Glomerular visceral epithelial cell (primary cell): ENCODE results near the gene MORN5.

Source experiments
- DNase-seq: peaks from one replicate; pipeline ENCODE4 v3.0.0-alpha.2; 2016; ENCODE audit errors: extremely low spot score

Gene MORN5

DNA sequence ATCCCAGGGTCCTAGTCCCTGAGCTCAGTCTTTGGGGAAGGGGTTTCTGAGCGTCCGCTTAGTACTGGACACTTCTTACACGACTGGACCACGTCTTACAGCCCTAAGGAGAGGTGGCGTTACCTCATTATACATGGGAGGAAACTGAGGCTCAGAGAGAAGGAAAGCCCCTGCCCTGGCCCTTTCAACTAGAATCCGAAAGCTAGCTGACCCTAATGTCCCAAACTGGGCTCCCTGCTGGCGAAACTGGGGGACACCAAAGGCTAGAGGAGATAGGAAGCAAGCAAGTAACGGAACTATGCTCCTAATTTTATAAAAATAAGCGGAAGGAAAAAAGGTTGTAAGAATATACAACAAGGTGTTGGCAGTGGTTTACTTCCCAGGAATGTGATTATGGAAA, 54.8 kb downstream of the MORN5 start:
- DNase-seq = no peak

DNA sequence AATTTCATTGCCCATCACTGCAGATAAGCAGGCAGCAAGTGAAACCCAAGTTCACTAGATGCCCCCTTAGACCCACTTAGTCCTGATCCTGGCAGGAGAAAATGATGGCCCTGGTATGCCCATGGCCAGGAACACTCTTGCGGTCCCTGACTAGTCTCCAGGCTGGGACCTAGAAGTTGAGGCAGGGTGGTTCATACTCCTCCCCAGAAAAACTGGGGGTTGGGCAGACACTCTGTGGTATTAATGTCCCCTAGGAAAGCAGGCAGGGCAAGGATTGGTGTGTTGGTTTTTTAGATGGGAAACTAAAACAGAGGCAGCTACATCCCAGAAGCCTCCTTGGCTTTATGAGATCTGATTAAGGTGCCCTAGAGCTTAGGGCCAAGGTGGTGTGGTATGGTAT, 56.0 kb downstream of the MORN5 start:
- DNase-seq = no peak

DNA sequence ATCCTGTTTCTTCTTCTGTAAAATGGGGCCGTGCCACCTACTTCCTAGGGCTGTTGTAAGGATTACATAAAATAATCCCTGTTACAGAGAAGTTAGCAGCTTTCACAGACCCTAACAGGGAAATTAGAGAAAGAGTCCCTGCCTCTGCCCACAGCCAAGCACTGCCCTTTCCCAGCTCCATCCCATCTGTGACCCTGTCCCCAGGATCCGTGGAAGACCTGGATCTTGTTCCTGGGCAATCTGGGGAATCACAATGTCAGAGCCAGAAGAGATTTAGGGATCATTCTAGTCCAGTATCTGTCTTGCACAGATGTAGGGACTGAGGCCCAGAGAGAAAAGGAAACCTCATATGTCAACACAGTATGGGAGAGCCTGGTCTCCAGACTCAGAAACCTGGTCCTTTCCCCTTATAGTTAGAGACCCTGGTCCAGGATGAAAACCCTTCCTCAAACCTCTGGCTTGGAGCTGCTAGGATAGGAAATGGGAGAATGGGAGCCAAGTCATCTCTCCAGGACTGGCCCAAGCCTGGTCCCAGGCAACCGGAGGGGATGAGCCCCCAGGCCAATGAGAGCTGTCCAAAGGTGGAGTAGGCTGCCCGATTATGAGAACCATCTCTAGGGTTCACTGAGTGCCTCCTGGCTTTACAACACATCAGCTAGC, 56.6 kb downstream of the MORN5 start:
- no peak for DNase-seq

DNA sequence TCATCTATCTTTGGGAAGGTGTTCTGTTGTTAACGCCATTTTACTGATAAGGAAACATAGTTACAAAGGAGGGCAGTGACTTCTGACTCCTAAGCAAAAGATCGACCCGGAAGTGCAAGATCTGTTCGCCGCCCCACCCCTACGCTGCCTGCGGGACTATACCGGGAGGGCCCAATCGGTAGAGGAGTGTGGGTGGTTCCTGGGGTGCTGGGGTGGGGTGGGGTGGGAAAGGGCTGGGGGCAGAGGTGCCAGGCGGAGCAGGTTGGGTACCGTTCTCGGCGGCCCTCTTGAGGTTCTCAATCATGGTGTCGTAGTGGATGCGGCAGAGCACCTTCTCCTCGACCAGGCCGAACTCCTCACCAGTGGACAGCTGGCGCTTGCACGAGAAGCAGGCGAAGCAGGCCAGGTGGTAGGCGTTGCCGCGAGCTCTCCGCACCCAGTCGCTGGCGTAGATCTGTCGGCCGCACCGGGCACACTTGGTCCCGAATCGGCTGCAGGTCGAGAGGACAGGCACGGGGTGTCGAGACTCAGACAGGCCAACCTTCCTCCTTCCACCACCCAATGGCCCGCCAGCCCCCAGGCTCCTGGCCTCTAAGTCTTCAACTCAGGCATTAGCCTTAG, 57.2 kb downstream of the MORN5 start:
- no peak for DNase-seq

DNA sequence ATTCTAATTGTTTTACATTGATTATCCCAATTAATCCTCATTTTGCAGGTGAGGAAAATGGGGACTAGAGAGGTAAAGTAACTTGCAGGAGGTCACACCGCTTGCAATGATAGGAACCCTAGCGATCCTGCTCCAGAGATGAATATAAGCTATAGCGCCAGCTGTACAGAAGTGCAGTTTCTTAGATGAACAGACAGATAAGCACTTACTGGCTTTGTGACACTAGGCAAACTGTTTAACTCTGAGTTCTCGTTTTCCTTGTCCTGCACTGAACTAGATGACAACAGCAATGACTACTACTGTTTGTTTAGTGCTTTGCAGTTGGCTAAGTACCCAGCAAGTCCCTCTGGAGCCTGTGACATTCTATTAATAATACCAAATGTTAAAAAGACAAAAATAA, 57.9 kb downstream of the MORN5 start:
- no peak for DNase-seq

DNA sequence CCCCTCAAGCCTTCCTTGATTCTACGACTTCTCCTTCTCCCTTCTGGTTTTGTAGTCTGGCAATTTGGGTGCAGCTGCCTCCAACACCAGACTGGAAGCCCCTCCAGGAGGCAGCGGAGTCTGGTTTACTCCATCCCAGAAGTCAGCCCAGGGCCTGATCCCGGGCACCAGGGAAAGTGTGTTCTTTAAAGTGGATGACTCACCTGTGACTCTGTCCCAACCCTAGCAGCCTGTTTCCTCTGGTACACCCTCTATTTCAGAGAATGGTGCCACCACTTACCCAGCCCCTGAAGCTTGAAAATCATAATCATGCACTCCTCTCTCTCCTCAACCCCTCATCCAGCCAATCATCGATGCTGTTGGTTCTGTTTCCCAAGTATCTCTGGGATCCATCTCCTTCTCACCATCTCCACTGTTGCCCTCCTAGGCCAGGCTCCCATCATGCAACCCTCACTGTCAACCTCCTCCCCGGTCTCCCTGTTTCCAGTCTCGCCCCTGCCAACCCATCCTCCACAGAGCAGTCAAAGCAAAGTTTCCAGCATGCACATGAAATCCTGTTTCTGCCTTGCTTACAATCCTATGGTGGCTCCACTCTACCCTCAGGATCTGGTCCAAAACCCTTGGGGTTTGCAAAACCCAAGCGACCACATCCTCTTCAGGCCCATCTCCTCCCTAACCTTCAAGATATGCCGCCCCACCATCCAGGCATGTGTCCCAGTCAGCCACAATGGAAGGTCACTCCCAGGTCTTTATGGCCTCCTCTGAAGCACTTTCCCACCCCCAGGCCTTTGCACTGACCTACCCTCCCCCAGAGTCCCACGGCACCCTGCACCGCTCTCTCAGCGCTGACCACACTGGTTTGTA, 58.6 kb downstream of the MORN5 start:
- no peak for DNase-seq

DNA sequence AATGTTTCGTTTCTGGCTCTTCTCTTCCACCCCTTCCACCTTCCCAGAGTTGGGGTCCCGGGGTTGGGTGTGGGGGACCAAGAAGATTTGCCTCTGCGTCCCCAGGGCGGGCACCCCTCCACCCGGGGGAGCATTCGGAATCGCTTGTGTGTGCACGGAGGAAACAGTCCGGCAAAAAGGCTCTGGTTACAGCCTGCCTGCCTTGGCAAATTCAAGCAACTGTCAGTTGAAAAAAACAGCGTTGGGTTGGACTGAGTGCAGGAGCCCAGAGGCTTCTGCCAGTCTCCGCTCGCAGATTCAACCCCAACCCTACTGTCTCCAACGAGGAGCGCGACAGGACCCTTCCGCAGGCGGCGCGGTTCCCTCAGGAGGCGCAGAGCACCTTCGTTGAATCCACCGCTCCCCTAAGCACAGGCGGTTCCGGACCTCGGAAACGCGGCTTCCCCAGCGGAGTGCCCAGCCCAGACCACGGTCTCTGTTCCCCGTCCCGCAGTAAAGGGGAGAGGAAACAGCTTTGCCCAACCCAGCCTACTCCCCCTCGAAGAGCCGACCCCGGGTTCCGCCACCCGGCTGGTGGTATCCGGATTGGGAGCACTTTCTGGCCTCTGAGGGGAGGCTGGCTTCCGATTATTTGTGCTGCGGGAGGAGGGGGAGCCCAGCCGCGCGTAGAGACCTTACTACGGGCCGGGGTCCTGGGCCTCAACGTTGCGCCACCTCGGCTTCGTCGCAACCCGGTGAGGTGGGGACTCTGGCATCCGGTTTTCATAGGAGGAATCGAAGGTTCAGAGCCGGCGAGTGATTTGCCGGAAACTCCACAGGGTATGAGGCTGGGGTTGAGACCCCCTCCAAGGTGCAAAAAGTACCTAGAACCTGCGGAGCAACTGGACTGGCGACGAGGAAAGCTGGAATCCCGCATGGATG, 59.5 kb downstream of the MORN5 start:
- DNase-seq = no peak

DNA sequence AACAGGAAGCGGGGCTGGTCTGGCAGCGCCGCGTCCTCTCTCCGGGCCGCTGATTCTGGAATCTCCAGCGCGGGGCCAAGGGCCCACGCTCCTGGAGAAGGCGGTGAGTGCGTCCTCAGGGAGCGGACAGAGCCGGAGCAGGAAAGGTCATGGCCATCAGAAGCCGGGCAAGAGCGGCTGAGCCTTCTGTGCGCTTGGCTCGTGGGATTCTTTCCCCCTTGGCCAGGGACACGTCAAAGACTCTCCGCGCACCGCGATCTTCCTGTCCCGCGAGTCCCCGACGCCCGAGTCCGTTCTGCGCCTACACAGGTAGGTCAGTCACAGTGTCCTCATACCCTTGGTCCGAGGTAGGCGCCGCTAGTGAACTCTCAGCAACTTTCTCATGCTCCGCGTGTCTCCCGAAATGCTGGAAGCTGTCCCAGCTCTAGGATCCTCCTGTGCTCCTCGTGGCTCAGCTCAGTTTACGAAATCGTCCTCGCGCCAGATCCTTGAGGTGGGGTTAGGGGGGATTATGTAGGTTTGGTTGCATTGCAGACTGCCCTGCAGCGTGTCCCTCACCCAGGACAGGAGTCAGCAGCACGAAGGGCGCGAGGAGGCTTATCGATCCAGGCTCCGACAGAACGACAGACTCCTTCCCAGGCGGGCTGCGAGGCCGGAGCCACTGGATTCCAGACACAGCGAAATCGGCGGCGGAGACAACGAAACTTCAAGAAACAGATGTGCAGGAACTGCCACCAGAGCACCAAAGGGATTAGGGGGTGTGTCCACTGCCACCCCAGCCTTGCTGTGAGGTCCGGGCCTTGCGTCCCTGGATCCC, 60.4 kb downstream of the MORN5 start:
- DNase-seq = no peak

DNA sequence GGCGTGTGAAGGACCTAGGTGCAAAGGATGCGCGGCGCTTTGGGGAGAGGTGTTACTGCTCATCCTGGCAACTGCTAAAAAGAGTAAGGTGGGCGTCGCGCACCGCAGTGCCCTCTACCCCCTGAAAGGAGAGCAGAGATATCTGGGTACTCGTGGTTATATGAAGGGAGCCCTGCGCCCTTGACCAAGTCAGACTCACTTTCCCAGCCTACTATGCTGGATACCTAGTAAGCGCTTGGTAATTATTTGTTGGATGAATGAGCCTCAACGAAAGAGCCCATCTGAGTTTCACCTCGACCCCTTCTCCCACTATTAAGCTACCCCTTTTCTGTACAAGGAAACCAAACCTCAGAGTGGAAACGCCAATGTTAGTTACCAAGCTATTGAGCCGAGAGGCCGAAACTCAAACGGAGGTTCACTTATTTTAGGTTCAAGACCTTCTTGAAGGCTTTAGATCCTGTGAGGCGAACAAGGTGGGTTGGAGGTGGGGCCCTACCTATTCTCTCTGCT, 61.0 kb downstream of the MORN5 start:
- DNase-seq = no peak

DNA sequence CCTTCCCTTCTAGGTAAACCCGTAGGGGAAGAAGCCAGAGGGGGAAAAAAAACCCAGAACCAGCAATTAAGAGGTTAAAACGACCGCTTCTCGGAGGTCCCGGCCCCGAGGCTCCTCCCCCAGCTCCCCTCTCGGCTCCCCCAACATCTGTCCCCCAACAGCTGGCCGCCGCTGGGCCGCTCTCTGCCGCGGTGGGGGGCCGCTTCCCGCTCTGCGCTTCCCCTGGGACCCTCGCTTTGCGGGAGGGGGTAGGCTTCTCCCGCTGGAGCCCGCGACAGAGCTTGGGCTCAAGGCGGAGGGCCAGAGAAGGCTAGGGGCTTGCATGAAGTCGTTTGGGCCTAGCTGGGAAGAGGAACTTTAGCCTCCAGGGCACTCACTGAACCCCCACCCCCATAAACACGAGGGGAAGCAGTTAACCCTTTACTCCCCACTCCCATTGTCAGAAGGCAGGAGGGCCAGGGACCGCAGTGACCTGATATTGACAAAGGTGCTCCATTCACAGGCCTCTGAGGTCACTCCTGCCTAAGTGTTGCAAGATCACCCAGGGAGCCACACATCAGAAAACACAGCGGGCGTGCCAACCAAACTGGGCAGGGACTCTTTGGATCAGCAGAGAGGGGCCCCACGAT, 61.6 kb downstream of the MORN5 start:
- DNase-seq = no peak

DNA sequence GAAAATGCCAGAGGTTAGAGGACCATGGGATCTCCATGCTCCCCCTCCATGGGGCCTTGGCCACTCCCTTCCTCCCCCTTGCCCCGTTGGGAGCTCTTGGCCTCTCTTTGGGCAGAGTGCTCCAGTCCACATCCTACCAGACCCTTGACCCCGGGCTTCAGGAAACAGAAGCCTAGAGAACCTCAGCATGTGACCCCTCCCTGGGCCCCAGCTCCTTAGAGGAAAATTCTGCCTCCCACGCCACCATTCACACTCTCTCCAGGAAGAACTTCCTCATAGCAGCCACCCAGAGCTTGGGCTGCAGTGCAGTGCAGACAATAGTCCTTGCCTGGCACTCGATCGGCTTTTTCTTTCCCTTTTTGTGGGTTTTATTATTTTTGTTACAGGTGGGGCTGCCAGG, 63.1 kb downstream of the MORN5 start:
- DNase-seq = no peak

DNA sequence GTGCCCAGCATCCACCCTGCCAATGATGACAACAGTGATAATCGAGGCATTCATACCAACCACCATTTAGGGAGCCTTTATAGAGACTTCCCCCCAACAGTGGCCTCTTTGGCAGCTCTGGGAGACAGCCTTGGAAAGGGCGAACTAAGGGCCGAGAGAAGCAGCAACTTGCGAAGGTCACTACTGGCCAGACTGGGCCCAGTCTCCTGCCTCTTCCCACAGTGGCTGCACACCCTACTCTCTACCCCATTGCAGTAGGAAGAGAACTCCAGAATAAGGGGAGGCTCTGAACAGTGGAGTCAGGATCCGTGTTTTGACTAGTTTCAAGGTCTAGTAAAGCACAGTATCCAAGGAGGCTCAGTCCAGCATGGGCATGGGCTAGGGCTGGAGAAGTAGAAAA, 63.7 kb downstream of the MORN5 start:
- no peak for DNase-seq

DNA sequence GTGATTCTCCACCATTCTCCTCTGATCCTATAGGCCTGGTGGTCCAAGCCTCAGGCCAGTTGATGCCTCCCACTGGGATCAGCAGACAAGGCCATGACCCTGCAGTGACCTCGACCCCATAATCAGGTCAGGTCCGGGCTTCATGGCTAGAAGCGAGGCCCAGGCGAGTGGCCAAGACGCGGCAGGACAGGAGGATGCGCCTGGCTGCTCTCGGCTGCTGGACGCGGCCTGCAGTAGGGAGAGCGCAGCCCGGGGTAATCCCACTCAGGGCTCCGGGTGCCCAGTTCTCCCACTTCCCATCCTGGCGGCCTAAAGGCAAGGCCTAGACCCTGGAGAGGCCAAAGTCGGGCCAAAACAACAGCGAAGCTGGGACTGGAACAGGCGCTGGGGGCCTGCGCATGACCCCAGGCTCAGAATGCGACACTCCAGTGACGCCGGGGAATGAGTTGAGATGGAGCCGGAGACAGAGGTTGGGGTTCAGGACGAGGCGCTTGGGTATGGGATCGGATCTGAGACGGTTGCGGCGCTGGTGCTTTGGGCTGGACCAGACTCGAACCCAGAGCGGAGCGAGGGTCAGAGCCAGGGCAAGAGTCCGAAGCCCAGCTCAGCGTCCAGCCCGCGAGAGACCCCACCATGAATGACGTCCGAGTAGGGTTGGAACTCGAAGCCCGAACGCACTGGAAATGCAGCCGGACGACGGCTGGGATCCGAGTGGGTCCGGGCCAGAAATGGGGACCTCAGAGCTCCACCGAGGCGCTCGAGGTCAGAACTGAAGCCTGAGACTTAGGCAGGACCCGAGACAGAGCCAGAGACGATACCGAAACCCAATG, 65.8 kb downstream of the MORN5 start:
- no peak for DNase-seq

DNA sequence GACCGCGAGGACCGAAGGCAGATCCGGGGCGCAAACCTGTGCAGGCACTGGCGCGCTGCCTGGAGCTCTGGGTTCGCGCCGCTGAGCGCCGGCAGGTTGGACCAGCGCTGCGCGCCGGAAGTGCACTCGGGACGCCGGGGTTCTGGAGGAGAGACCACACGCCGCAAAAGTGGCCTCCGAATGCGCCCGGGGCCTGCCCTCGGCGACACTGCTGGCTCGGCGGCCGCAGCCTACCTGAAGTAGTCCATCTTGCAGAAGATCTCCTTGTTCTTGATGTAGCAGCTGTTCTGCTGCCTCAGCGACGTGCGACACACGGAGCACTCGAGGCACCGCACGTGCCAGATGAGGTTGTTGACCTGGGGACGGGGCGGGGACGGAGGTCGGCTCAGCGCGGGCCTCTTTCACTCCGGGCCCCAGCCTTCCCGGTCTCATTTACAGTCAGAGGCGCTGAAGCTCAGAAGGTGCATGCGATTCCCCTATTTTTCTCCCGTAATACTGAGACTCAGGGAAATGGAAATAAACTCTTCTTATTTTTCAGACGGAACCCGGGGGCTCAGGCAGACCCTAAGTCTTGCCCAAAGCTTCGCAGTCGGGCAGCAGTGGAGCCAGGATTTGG, 66.5 kb downstream of the MORN5 start:
- no peak for DNase-seq

DNA sequence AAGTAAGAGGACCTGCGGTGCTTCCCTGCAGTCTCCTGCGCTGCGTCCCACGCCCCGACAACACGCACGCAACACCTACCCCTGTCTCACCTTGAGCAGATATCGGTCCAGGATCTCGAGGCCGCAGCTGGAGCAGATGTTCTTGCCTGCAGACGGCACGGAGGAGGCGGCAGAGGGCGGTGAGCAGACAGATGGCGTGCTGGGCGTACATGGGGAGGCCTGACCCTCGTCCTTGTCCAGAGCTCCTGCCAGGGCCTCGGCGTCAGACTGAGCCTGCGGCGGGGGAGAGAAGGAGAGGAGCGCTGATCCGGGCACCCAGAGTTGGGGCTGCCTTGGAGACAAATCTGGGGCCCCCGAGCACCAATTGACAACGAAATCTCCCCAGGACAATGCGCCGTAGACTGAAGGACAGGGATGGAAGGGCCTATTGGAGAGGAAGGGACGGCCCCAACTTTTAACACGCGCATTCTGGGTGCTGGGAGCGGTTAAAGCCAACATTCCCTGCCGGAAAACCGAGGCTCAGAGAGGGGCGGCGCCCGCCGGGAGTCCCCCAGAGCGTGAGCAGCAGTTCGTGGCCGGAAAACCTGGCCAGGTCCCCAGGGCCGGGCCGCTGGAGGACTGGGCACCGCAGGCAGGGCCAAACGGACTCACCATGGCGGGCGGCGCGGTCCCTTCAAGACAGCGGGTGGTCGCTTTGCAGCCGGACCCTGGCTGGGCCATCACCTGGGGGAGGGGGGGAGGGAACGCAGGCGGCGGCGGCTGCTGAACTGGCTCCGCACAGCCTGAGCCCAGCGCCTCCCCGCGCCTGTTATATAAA, 67.3 kb downstream of the MORN5 start:
- DNase-seq = no peak

DNA sequence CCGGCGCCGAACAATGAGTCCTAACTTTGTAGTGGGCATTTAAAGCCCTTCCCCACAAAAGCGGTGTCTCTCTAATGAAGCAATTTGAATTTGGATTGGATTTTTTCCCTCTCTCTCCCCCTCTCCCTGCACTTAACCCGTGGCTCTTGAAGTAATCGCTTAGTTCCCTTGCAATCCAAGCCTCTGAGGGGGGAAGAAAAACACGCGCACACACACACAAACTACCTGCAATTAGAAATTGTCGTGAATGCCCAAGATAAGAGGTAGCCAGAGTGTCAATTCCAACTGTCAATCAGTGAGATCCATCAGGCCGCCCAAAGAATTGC, 67.8 kb downstream of the MORN5 start:
- DNase-seq = no peak

DNA sequence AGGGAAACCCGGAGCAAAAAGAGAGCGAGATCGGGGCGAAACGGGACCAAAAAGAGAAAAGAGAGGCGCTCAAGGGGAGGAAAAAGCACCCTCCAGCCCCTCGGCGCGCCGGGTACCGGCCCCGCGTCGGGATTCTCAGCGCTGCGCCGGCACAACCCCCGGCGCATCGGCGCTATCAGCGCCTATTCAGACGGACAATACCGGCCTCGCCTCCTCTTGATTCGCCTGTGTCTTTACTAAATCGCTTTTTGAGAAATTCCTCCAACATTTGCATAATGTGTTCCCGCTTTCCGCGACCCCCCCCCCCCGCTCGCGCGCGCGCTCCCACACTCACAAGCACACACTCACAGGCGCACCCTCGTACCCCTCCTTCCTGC, 68.5 kb downstream of the MORN5 start:
- DNase-seq = no peak
